T-helper 17 cell (primary cell): ENCODE data around the gene NELL1. TPM values are rescaled to one million over a fixed set of nuclear protein-coding genes. Genes with fewer than 3 reads are reported as not detected.
"Not testable (repeated sequence)": the region's sequence is repeated elsewhere in the genome, so short reads cannot be mapped to it uniquely, and the experiment has no call there.

Experiments
- ATAC-seq: fragments of 150-1000 bp; cut with Tn5 transposase; 2 replicates; pipeline ENCODE4 v1.10.0; 2021; ENCODE audit warnings: mild to moderate bottlenecking, moderate library complexity
- DNase-seq, 3 donors: peaks; one replicate each; pipeline versions ENCODE4 v3.0.0 to v3.0.0-alpha.2; 2020 to 2021
- H3K9me3 ChIP-seq: one replicate; pipeline ENCODE4 v1.7.0; 2013; ENCODE audit warnings: low read length, mild to moderate bottlenecking; ENCODE audit not compliant: control insufficient read depth, poor library complexity, severe bottlenecking
- H3K27ac Mint-ChIP-seq: one replicate; pipeline ENCODE4 v1.8.0; 2022; ENCODE audit warnings: mild to moderate bottlenecking, moderate library complexity, mixed read lengths
- H3K27me3 Mint-ChIP-seq: one replicate; pipeline ENCODE4 v1.8.0; 2022; ENCODE audit warnings: mixed read lengths
- H3K36me3 Mint-ChIP-seq: one replicate; pipeline ENCODE4 v1.8.0; 2022; ENCODE audit warnings: low read depth, mixed read lengths
- H3K4me1 Mint-ChIP-seq: one replicate; pipeline ENCODE4 v1.8.0; 2022; ENCODE audit warnings: mild to moderate bottlenecking, mixed read lengths
- H3K4me3 Mint-ChIP-seq: one replicate; pipeline ENCODE4 v1.8.0; 2022; ENCODE audit warnings: mild to moderate bottlenecking, moderate library complexity, mixed read lengths
- total RNA-seq, 4 donors: library from RNA in 2 of 4; stranded (reverse) in 2 of 4; gene quantifications; one replicate each; pipeline ENCODE4 v1.2.3 and lab custom pipeline; 2022 to 2026

The NELL1 gene
- total RNA-seq, 2 donors from 2014 or later: not detected

DNA sequence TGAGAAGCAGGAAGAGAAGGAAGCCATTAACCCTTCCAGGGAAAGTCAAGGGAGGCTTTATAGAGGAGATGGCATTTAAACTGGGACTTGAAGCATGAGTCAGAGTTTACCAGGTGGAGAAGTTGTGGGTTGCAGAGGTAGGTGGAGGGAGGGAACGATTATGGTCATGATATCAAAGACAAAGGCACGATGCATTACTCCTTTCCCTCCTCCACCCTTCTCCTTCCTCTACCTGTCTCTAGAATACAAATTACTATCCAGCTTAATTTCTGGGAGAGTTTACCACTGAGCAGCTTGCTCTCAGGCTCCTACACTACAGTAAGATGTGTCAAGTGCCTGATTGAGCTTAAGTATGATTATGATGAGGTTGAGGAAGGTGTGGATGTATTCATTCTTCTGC lies 151.7 kb downstream of the NELL1 start:
- Mint-ChIP-seq H3K27me3 (no peaks in the 10 kb centered on the region), H3K4me3 (no peak overlapping the region), H3K4me1 (no peaks in the 10 kb centered on the region), H3K27ac (no peak overlapping the region), H3K36me3 (no peaks in the 10 kb centered on the region)
- ATAC-seq (no peak), DNase-seq (no peak)
- peaks cover 2% of the 10 kb centered on the region for H3K9me3 ChIP-seq

DNA sequence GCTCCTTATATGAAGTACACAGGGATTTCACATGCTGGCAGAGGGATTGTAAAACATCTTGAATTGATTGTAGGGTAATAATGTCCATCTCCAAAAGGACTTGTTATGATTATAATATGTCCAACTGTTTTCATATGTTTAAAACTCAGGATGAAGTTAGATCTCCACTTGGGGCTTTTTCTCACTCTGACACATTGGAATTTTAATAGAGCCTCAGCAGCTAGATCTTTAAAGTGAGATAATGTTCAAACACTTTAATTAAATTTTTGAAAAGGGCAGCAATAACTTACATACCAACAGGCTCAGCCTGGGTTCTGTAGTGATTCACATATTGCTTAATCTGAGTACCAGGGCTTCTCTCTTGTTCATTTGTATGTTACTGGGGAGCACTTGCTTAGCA lies 152.1 kb downstream of the NELL1 start:
- Mint-ChIP-seq H3K4me3 (no peak overlapping the region), H3K27me3 (no peaks in the 10 kb centered on the region), H3K36me3 (no peaks in the 10 kb centered on the region), H3K27ac (no peak overlapping the region), H3K4me1 (no peaks in the 10 kb centered on the region)
- DNase-seq: no peak
- no peak for ATAC-seq
- H3K9me3 ChIP-seq: peaks cover 2% of the 10 kb centered on the region

DNA sequence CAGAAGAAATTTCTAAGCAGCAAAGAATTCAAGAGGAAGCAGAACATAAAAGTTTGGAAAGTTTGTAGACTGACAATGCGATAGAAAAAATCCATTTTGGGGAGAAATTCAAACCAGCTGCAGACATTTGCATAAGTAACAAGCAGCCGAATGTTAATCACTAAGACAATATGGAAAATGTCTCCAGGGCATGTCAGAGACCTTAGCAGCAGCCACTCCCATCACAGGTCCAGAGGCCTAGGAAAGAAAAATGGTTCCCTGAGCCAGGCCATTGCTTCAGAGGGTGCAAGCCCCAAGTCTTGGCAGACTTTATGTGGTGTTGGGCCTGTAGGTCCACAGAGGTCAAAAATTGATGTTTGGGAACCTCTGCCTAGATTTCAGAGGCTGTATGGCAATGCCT lies 155.4 kb downstream of the NELL1 start:
- no peak overlapping the region for H3K4me3 Mint-ChIP-seq
- H3K4me1 Mint-ChIP-seq: no peaks in the 10 kb centered on the region
- H3K9me3 ChIP-seq: peaks cover 2% of the 10 kb centered on the region
- DNase-seq (no peak), ATAC-seq (no peak)
- H3K36me3 Mint-ChIP-seq: no peaks in the 10 kb centered on the region
- H3K27ac Mint-ChIP-seq: no peak overlapping the region
- no peaks in the 10 kb centered on the region for H3K27me3 Mint-ChIP-seq

DNA sequence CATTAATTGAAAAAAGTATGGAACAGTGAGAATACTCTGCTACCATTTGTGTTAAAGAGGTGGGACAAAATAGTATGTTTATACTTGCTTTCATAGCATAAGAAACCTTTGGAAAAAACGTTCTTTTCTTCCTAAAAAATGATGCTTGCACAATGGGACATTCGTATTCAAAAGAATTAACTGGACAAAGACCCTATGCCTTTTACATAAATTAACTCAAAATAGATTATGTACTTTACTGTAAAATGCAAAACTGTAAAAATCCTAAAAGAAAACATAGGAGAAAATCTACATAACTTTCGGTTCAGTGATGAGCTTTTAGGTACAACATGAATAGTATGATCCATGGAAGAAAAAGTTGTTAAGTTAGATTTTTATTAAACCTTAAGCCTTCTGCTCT lies 166.2 kb downstream of the NELL1 start:
- DNase-seq (no peak), ATAC-seq (no peak)
- H3K36me3 Mint-ChIP-seq: no peaks in the 10 kb centered on the region
- no peak overlapping the region for H3K4me3 Mint-ChIP-seq
- no peaks in the 10 kb centered on the region for H3K27me3 Mint-ChIP-seq
- no peaks in the 10 kb centered on the region for H3K9me3 ChIP-seq
- H3K4me1 Mint-ChIP-seq: no peaks in the 10 kb centered on the region
- H3K27ac Mint-ChIP-seq: no peak overlapping the region

DNA sequence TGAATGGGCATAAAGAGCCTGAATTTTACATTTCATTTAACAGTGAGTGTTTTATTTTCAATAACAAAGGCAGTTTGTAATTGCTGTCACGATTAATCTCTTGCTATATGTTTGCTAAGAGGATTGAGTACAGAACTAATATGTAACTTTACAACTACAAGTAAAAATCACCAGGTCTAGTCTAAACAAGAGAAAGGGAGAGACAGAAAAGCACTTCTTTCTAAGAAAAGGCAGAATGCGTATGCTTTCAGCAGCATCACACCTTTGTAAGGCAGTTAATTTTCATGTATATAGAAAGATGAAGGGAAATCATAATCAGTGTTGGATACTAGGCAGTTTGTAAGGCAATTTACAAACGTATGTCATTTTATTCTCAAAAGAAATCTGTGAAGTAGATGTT lies 169.8 kb downstream of the NELL1 start:
- no peaks in the 10 kb centered on the region for H3K9me3 ChIP-seq
- DNase-seq: no peak
- Mint-ChIP-seq H3K36me3 (no peaks in the 10 kb centered on the region), H3K4me3 (no peak overlapping the region), H3K4me1 (no peaks in the 10 kb centered on the region), H3K27me3 (no peaks in the 10 kb centered on the region), H3K27ac (no peak overlapping the region)
- ATAC-seq: no peak

DNA sequence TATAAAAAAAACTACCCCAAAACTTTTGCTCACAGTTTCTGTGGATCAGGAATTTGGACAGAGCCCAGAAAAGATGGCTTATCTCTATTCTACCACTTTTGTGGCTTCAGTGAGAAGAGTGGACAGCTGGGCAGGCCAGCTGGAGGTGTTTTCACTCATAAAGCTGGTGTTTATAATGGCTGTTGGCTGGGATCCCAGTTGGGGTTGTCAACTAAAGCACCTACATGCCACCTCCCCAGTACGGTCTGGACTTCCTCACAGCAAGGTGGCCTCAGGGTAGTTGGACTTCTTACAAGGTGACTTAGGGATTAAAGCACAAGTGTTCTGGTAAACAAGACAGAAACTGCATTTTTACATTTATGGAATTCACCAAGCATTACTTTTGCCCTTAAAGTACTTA lies 171.0 kb downstream of the NELL1 start:
- ATAC-seq: no peak
- H3K27me3 Mint-ChIP-seq: no peaks in the 10 kb centered on the region

DNA sequence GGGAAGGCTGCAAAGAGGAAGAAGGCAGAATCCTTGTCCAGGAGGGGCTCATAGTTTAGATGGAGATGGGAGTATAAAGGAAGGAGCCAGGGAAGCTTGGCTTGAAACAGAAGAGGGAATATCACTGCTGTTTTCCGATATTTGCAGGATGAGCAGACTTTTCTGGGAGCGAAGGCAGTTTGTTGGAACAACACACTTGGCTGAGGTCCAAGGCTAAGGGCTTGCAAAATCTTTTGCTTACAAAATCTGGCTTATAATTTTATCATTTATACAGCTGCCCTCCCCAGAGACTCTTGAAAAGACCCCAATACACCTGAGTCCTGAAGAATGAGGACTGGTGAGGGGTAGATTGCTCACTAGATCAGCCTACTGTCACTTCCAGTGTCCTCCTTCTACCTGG lies 174.8 kb downstream of the NELL1 start:
- no peaks in the 10 kb centered on the region for H3K36me3 Mint-ChIP-seq
- no peaks in the 10 kb centered on the region for H3K4me1 Mint-ChIP-seq
- no peaks in the 10 kb centered on the region for H3K27me3 Mint-ChIP-seq
- no peaks in the 10 kb centered on the region for H3K9me3 ChIP-seq
- no peak overlapping the region for H3K4me3 Mint-ChIP-seq
- no peak overlapping the region for H3K27ac Mint-ChIP-seq
- DNase-seq (no peak), ATAC-seq (no peak)

More for the DNA sequence above, 171.0 kb downstream of the NELL1 start:
- DNase-seq: no peak
- Mint-ChIP-seq H3K27ac (no peak overlapping the region), H3K36me3 (no peaks in the 10 kb centered on the region), H3K4me1 (no peaks in the 10 kb centered on the region), H3K4me3 (no peak overlapping the region)
- H3K9me3 ChIP-seq: no peaks in the 10 kb centered on the region

DNA sequence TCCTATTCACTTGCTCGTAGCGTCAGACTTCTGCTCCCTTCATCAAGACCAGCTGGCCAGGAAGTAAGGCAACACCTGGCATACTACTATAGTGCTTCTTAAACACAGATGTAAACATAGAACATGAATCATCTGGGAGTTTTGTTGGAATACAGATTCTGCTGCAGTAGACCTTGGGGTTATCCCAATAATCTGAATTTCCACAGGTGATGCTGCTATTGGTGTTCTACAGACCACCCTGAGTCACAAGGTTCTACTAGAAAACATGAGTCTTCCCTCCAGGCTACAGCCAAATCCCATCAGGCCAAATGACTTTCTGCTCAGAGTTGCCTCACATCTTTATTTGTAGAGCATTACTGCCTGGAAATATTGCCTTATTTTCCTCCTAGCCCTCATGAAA lies 175.2 kb downstream of the NELL1 start:
- Mint-ChIP-seq H3K4me3 (no peak overlapping the region), H3K4me1 (no peaks in the 10 kb centered on the region), H3K27me3 (no peaks in the 10 kb centered on the region), H3K27ac (no peak overlapping the region), H3K36me3 (no peaks in the 10 kb centered on the region)
- no peaks in the 10 kb centered on the region for H3K9me3 ChIP-seq
- ATAC-seq (no peak), DNase-seq (no peak)

DNA sequence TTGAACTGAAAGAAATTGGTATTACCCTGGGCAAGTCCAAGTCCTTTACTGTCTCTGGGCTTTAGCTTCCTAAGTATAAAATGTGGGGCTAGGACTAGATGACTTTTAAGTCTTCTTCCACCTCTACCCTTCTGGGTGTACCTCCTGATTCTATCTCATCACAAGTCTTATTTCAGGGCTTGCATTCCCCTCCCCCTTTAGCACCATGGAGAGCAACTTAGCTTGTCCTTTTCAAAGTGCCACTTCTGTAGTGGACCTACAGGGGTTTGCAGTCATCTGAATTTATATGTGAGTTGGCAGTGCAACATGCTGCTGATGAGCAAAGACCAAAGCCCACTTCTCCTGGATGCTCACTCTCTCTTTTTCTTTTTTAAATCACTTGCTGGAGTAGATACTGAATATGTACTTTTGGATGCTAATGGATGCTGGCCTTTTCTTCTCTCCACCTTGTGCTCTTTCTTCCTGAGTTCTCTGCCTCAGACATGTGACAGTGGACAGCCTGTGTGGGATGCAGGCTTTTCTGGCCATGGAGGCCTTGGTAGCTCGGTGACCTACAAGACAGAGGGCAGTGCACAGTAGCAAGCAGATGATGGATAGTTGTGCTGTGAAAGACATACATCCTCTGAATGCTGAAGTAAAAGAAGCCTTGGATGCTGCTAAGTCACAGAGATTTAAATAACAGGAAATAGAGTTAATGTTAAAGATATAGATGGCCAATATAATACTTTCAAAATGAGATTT lies 185.0 kb downstream of the NELL1 start:
- no peak for DNase-seq
- no peaks in the 10 kb centered on the region for H3K9me3 ChIP-seq
- H3K27me3 Mint-ChIP-seq: no peaks in the 10 kb centered on the region
- no peaks in the 10 kb centered on the region for H3K36me3 Mint-ChIP-seq
- no peak for ATAC-seq
- no peak overlapping the region for H3K27ac Mint-ChIP-seq
- H3K4me1 Mint-ChIP-seq: no peaks in the 10 kb centered on the region
- no peak overlapping the region for H3K4me3 Mint-ChIP-seq

DNA sequence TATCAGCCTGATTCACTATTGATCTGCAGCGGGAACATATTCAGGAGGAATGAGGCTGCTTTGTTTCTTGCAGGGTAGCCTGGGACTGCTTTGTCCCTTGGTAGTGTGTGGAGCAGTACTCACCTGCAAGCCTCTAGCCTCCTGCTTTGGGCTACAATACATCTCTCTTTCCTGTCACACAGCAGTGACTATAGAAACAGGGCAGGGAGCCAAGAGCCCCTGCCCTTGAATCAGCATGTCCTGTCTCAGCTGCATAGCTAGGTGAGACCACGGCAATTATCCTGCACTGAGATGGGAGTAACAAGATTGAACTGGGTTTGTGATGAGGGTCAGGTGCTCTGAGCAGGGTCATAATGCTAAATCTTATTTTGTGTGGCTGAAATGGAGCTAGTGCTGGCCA lies 191.9 kb downstream of the NELL1 start:
- Mint-ChIP-seq H3K36me3 (no peaks in the 10 kb centered on the region), H3K27ac (no peak overlapping the region), H3K27me3 (no peaks in the 10 kb centered on the region), H3K4me3 (no peak overlapping the region), H3K4me1 (no peaks in the 10 kb centered on the region)
- DNase-seq (no peak), ATAC-seq (no peak)
- no peaks in the 10 kb centered on the region for H3K9me3 ChIP-seq

DNA sequence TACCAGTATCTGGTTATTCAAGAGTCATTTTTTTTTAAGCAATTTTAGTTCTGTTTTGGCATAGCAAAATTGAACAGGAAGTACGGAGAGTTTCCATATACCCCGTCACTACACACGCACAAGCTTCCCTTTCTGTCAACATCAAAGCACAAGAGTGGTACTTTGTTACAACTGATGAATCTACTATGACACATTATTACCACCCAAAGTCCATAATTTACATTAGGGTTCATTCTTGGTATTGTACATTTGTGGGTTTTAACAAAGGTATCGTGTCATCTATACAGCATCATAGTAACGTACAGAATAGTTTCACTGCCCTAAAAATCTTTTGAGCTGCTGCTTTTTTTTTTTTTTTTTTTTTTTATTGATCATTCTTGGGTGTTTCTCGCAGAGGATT lies 192.9 kb downstream of the NELL1 start:
- H3K27ac Mint-ChIP-seq, H3K36me3 Mint-ChIP-seq, H3K9me3 ChIP-seq, ATAC-seq, H3K4me3 Mint-ChIP-seq, H3K4me1 Mint-ChIP-seq, DNase-seq, H3K27me3 Mint-ChIP-seq: not testable (repeated sequence)

DNA sequence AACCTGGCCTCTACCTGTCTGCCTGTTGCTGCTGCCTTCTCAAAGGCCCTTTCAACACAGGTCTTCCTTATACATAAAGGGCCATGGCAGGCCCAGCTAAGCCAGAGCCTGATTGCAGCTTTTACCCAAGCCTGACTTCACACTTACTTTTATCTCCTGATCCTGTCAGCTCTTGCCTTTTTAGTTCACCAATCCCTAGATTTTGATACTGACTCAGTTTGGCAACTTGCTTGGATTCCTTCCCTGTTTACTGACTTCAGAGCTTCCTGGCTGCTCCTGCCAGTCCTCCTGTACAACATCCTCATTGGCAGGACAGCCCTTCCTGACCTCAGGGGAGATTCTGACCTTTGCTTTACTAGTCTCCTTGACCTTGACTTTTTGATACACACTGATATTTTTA lies 195.2 kb downstream of the NELL1 start:
- Mint-ChIP-seq H3K4me1 (no peaks in the 10 kb centered on the region), H3K27ac (no peak overlapping the region), H3K27me3 (no peaks in the 10 kb centered on the region), H3K36me3 (no peaks in the 10 kb centered on the region), H3K4me3 (no peak overlapping the region)
- DNase-seq (no peak), ATAC-seq (no peak)
- H3K9me3 ChIP-seq: no peaks in the 10 kb centered on the region

DNA sequence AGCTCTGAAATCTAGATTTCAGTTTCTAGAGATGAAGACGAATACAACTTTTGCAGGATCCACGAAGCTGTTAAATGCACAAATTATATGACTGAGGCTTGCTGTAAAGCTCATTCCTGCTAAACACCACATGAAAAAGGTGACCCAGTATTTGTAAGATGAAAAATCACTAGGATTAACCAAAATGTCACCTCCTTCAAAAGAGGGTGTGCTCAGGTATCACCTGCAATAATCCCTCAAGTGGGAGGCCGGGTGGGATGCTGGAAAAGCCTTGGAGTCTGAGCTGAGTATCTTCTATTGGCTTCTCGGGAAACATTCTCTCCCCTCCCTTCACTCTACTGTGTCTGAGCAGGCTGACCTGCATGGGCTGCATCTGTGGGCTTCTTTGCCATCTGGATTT lies 195.8 kb downstream of the NELL1 start:
- no peak overlapping the region for H3K27ac Mint-ChIP-seq
- no peaks in the 10 kb centered on the region for H3K36me3 Mint-ChIP-seq
- no peak overlapping the region for H3K4me3 Mint-ChIP-seq
- no peaks in the 10 kb centered on the region for H3K27me3 Mint-ChIP-seq
- H3K4me1 Mint-ChIP-seq: no peaks in the 10 kb centered on the region
- no peaks in the 10 kb centered on the region for H3K9me3 ChIP-seq
- DNase-seq (no peak), ATAC-seq (no peak)

DNA sequence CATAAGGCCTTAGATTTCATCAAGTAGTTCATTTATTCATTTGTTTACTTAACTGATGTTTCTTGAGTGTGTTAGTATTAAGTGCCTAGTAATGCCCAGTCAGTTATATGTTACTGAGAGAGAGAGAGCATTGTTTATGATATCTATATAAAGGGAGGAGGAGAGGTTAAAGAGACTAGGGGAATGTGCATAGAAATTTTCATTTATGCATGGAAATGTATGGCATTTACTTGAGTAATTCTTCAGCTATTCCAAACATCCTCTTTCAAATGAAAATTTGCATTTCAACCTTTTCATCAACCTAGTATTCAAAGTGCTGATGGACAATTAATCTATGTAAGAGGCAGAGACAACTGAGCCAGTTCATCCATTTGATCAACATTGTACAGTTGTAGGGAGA lies 199.7 kb downstream of the NELL1 start:
- no peak overlapping the region for H3K4me3 Mint-ChIP-seq

More for the DNA sequence above, 199.7 kb downstream of the NELL1 start:
- no peak for DNase-seq
- no peaks in the 10 kb centered on the region for H3K9me3 ChIP-seq
- Mint-ChIP-seq H3K27me3 (no peaks in the 10 kb centered on the region), H3K36me3 (no peaks in the 10 kb centered on the region), H3K4me1 (no peaks in the 10 kb centered on the region), H3K27ac (no peak overlapping the region)
- ATAC-seq: no peak
